GM19395 (cell line): ENCODE measurements around the gene HERC3.

Experiments
- ATAC-seq: cut with Tn5 transposase; IDR thresholded peaks from one replicate; pipeline ENCODE4 v1.9.1; 2021; ENCODE audit warnings: mild to moderate bottlenecking, moderate library complexity; ENCODE audit not compliant: unreplicated experiment

Gene HERC3

DNA sequence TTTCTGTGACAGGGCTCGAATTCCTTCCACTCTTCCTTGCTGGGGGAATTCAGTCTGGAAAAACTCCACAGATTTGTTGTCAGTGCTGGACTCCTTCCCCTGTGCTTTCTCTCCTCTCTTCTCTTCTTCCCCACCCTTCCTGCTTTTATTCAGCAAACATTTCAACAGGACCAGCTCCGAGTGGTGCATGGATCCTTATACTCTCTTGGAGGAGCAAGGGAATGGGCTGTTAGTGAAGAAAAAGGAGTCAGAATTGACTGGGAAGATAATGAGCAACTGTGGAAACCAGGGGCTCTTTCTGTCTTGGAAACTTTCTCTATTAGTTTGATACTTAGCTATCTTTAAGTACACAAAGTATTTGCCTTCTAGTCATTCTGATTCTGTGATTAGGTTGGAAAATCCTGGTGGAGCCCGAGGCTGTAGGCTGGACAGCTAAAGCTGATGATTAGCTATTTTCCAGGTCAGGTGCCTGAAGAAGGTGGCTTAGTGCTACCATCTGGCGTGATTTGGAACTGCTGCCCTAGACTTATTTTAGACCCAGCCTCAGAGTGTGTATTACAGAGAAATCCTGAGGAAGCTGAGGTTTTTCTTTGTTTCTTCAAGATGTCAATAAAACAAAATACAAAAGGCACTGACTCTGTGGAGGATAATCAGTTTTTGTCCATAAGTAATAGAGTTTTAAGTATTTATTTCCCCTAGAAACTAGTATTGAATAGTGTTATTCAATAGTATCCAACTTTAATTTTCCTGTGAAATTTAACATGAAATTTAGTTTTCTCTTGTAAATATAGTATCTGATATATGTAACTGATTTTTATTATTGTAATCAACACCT is 67.0 kb downstream of the HERC3 start:
- ATAC-seq: peak; percentile 92

DNA sequence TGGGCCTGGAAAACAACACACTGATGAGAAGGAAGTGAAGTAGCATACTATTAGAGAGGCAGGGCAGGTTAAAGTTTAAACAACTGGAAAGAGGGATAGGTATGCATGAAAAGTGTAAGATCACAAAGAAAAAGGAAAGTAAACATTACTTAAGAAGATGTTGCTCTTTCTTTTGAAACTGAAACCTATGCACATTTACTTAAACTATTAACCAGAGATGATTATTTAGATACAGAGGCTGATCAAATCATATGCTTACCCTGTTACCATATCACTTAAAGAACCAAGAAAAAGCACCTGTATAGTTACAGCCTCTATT is 67.6 kb downstream of the HERC3 start:
- ATAC-seq: no peak

DNA sequence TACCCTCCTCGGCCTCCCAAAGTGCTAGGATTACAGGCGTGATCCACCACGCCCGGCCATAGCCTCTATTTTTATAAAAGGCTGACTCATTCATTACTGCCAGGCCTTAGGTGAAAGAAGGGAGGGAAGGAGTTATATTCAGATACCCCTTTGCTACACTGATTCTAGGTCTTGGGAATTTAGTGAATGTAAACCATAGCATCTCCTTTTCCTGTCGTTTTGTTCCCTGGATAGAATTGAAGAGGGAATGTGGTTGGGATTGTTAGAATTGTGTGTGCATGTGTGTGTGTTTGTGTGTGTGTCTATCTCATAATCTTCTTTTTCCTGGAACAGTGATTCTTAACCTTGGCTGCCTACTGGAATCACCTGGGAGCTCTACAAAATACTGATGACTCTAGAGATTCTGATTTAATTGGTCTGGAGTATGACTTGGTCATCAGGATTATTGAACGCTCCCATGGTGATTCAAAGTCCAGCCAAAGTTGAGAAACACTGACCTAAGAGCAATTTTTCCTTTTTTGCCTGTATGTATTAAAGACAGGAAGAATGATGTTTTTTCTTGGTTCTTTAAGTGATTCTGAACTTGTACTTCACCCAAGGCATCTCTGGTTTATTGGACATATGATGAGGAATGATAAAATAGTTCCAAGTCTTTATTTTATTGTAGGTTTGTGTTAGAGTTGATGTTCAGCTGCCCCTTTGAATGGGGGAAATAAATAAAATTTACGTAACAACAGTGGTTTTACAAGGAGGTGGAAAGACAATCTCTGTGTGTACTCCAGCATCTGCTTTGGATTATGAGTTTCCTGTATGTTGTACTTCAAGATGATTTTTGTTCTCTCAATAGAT is 68.4 kb downstream of the HERC3 start:
- no peak for ATAC-seq

- ATAC-seq: no peak
Observed at GRCh38 chr4:88661739-88662138, 69.5 kb downstream of the HERC3 start.

- peak; percentile 69 for ATAC-seq
Observed at GRCh38 chr4:88672987-88673386, 80.7 kb downstream of the HERC3 start.

DNA sequence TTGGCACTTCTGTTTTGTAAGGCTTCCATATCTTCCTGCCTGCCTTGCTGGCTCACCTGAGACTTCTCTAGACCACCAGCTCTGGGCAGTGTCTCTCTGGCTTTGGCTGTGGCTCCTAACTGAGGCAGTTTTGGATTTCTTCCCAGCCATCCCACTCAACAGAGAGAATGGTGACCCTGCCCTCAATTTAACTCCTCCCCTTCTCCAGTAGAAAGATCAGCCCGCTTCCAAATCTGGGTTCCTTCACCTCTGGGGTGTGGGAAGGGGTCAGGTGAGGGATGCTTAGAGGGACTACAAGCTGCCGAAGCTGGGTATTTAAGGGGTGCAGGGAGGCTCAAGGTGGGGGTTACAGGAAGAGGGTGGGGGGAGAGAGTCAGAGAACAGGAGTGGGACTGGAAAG is 81.6 kb downstream of the HERC3 start:
- no peak for ATAC-seq

DNA sequence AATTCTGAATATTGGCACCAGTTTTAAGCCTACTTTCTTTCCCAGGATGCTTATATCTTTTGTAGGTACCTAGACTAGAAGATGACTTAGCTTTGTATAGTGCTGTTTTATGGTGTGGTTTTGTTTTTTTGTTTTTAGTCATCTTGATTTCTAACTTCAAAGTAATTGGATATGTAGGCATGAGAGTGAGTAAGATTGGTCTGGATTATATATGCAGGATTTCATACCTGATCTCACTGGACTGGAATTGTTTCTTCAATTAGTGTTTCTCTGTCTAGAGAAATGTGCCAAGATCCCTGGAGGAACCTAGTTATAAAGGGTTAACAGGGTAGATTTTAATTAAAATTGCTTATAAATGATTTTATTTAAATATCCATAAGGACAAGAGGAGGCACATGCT is 82.3 kb downstream of the HERC3 start:
- ATAC-seq: no peak

DNA sequence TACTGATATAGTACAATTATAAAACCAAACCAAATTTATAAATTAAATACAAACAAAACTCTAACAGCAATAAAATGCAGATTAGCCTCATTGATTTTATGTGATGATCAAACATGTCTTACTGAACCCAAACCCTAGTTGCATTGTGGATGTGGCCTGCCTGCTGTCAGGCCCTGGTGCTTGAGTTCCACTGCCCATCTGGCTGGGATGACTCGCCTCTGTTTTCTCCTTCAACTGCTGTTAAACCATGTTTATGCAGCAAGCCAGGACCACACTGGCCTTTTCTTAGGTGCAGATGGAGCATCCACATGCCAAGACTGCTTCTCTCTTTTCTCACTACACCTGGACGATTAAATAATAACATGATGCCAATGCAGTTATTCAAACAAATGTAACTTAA is 82.7 kb downstream of the HERC3 start:
- no peak for ATAC-seq

DNA sequence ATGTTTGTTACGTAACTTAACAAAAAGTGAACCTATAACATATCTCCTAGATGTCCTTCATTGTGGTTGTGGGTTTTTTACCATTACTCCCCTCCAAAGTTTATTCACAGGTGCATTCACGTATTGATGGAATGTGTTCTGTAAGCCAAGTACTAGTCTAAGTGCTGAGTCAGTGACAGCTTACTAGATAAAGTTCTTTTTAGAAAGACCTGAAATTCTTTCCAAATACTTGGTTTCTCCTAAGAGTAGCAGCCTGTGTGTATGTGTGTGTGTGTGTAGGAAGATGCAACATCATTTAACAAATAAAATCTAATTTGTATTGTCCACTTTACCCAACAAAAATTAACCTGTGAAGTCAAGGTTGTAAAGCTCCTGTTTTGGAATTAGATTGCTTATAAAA is 83.3 kb downstream of the HERC3 start:
- ATAC-seq: no peak

DNA sequence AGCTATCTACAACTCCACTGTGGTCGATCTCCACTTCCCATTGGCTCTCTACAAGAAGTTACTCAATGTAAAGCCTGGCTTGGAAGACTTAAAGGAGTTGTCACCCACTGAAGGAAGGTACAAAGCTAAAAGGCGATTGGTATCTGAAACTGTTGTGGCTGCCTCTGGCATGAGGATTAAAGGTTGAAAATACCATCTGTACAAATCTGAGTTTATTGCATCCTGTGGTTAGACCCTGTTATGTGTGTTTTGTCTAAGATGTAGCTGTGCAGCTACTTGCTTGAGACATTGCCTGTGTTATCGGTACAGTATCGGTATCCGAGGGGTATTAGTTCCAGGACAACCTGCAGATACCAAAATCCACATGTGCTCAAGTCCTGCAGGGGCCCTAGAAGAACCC is 88.9 kb downstream of the HERC3 start:
- no peak for ATAC-seq

- ATAC-seq: no peak
Observed at GRCh38 chr4:88690355-88690754, 98.1 kb downstream of the HERC3 start.

GRCh38 chr4:88693792-88694191 is 101.5 kb downstream of the HERC3 start:
- ATAC-seq: no peak

- no peak for ATAC-seq
Observed at GRCh38 chr4:88696630-88697029, 104.3 kb downstream of the HERC3 start.

GRCh38 chr4:88697141-88697540 is 104.9 kb downstream of the HERC3 start:
- ATAC-seq: peak; percentile 4

- ATAC-seq: peak; percentile 93
Observed at GRCh38 chr4:88697588-88698329, 105.5 kb downstream of the HERC3 start, which contains the start of gene NAP1L5. TSS of gene NAP1L5 (minus strand) at chr4:88697829. CDS start at chr4:88697754, 75 bp downstream.

- ATAC-seq: no peak
Observed at GRCh38 chr4:88698519-88698918, 106.2 kb downstream of the HERC3 start.

GRCh38 chr4:88702782-88703181 is 110.5 kb downstream of the HERC3 start:
- ATAC-seq: no peak

- ATAC-seq: no peak
Observed at GRCh38 chr4:88705223-88705622, 112.9 kb downstream of the HERC3 start.

GRCh38 chr4:88705805-88706492 is 113.7 kb downstream of the HERC3 start:
- no peak for ATAC-seq

- ATAC-seq: no peak
Observed at GRCh38 chr4:88706574-88706973, 114.3 kb downstream of the HERC3 start.

- ATAC-seq: no peak
Observed at GRCh38 chr4:88709989-88710388, 117.7 kb downstream of the HERC3 start.
